SKM-1 (cell line): ENCODE measurements around the gene POMGNT2.
"Not testable (repeated sequence)": the region's sequence is repeated elsewhere in the genome, so short reads cannot be mapped to it uniquely, and the experiment has no call there.

ENCODE experiments used
- DNase-seq: peaks from one replicate; lab custom pipeline; 2025; ENCODE audit not compliant: unreplicated experiment; lab: John Stamatoyannopoulos, UW

Gene POMGNT2

DNA sequence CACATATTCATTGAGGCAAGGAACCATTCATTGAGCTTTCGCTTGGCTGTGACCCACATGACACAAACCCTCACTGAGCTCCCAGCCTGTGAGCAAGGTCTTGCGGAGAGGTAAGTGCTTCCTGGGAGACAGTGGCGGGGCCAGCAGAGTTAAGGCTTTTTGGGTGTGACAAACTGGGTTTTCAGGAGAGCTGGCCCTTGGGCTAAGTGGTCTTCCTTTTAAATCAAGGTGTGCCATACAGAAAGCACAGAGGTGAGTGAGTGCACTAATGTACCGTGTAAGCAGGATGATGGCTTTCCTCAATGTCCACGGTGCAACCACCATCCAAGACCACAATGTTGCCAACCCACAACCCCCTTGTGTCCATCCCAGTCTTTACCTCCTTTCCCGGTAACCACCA lies 28.6 kb downstream of the POMGNT2 start:
- no peak for DNase-seq

DNA sequence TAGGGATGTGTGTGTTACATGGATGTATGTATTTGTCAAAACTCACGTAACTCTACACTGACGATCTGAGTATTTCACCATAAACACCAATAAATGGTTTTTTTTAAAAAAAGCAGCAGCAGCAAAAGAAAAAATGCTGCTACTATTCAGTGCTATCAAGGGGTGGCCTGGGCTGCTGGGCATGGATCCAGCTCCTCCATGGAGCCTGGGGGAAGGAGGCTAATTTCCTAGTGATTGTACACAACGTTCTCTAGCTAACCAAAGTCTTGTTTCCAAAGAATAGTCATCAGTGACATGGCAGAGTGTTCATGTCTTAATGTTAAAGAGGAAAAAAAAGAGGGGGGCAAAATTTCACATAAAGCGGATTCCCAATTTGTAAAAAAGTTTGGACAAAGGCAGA lies 29.0 kb downstream of the POMGNT2 start:
- DNase-seq = no peak

DNA sequence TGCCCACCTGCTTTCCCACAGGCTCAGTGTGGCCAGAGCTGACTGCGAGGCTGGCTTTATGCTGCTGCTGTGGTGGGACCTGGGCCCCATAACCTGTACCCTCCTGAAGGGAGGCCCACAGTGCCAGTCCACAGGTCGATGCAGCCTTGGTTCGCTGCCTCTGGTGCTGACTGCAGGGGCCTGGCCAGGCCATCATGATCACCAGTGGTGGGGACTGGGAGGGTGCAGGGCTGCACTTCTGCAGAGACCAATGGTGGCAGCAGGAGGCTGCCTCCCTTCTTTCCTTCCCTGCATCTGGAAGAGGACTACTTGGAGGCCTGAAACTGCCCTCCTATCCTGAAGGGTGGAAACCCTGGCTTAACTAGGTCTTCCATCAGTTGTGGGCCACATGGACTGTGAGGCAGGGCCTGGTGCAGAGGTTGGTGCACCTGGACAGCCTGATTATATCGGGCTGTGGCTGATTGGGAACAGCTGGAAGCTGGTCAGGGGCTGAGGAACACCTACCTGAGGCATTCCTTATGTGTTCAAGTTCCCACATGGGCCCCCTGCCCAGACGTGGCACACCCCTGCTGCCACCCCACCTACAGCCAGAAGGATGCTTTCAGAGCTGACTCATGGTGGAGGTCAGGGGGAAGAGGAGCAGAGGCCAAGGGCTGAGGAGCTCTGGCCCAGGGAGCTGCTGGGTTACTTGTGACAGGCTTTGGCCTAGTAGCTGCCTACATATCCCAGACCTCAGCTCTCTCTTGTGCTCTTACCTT lies 29.8 kb downstream of the POMGNT2 start:
- DNase-seq = no peak

DNA sequence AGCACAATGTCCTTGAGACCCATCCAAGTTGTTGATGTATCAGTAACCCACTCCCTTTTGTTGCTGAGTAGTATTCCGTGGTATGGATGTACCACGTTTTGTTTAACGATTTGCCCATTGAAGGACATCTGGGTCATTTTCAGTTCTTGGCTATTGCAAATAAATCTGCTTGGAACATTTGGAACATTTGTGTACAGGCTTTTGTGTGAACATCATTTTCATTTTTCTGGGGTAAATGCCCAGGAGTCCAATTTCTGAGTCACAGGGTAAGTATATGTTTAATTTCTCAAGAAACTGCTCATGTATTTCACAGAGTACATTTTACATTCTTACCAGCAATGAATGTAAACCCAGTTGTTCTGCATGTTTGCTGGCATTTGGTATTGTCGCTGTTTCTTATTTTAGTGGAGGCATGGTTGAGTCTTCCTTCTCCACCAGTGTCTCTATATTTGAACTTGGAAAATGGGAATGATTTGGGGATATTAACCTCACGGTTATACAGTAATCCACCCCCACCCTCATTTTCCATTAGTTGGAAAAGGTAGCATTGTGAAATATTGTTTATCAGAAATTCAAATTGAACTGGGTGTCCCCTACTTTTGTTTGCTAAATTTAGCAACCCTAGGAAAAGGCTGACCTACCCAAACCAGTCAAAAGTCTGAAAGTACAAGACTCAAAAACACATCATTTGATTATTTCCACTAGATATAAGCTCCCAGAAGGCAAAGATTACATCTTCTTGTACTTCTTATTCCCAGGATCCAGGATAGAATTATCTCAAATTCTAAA lies 30.8 kb downstream of the POMGNT2 start:
- no peak for DNase-seq

DNA sequence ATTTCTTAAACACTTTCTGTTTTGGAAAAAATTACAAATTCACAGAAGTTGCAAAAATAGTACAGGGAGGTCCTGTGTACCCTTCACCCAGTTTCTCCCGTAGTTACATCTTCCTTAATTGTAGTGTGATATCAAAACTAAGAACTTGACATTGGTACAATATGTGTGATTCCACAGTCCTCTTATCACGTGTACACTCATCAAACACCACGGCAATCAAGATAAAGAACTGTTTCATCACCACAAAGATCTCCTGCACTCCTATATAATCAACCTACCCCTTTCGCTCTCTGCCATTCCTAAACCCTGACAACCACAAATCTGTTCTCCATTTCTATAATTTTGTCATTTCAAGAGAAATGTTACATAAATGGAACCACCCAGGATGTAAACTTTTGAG lies 31.4 kb downstream of the POMGNT2 start:
- DNase-seq = no peak

DNA sequence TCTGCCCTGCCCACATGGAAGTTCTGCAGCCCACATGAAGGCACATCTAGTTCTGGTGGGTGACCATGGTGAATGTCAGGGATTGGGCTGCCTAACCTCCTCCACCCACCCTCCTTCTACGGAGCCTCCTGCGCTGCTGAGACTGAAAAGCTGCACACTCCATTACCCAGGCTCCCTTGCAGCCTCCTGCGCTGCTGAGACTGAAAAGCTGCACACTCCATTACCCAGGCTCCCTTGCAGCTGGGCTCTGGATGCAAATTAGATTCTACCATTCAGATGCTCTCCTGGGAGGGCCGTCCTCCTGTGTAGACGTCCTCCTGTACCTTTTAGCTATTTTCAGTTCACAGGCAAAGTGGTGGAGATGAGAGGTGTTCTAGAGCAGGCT lies 32.1 kb downstream of the POMGNT2 start:
- no peak for DNase-seq

DNA sequence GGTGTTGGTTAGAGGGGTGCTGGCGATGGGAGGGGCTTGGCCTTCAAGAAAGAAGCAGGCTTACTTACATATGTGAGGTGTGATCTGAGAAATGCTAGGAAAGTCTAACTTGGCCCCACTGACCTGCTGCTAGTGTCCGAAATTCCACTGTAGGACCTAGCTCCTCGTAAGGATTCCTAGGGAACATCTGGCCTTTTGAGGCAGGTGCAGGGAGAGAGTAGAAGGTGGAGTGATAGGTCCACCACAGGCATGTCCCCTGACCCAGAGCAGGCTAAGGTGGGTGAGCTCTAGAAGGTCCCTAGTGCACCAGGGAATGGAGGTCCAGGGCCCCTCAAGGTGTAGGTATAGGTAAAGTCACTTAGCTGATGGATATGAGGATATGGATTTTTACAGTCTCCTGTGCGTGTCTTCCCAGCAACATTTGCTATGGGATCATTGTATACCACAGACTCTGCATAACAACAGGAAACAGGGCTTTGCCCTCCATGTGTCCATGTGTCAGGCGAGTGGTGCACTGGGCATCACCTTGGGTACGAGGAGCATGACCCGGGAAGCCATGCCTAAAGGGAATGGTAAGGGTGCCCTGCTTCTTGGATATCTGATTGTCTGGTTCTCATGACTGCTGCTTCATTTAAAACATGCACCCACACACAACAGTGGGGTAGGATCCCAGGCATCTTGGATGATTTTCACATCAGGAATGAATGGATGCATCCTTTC lies 32.6 kb downstream of the POMGNT2 start:
- DNase-seq = no peak

DNA sequence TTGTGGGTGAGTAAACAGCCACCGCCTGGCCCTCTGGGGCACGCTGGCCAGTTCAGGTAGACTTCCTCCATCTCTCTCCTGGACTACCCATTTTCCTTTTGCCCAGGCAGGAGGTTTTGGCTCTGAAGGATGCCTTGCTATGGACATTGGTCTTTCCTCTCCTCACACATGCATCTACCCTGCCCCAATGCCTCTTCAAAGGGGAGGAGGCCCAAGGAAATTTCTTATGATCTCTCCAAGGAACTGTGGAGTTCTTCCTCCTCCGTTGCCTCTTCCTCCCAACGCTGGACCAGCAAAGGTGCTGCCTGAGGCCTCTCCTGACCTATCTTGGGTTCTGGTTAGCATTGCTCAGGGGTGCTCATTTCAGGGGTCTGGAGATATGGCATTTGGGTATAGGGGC lies 33.5 kb downstream of the POMGNT2 start:
- DNase-seq = no peak

DNA sequence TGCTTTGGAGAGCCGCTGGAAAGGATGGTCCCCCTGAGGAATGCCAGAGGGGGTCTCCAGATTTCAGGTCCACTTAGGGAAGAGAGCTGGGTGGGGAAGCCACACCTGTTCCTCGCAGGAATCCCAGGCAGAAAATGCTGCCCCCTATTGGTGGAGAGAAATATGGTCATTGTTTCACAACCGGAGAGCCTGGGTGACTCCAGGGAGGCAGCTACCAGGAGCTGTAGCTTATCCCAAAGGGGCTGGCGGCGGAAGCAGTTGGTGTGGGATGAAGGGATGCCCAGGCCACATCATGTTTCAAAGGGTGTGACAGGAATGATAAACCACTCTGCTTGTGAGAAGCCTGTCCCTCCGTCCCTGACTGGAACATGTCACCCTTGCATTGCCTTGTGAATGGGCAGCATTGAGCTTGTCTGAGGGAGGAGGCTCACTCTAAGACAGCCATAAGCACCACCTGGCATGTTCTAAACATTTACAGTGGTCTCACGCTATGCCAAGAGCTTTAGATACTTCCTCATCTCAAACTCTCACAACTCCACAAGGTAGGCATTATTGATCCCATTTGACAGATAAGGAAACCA lies 34.5 kb downstream of the POMGNT2 start:
- no peak for DNase-seq

DNA sequence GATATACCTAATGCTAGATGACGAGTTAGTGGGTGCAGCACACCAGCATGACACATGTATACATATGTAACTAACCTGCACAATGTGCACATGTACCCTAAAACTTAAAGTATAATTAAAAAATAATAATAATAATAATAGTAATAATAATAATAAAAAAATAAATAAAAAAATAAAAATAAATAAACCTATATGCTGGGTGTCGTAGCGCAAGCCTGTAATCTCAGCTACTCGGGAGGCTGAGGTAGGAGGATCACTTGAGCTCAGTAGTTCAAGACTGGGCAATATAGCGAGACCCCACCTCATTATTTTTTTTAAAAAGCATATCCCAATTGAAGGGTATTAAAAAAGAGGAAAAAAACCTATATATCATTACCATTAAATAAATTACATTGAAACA lies 35.2 kb downstream of the POMGNT2 start:
- not testable (repeated sequence) for DNase-seq

DNA sequence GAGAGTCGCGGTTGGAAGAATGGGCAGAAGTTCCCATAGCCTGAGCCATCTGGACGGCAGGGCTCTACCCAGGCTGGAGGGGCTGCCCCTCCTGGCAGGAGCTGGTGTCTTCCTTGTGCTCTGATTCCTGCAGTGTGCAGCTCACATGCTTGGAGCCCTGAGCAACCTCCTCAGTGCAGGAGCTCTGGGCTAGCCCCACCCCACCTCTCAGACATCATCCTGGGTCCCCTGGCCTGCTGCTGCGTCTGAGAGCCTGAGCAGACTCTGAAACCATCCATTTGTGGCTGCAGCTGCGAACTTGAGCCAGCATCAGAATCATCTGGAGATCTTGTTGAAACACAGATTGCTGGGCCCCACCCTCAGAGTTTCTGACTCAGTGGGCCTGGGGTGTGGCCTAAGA lies 42.8 kb downstream of the POMGNT2 start:
- no peak for DNase-seq

DNA sequence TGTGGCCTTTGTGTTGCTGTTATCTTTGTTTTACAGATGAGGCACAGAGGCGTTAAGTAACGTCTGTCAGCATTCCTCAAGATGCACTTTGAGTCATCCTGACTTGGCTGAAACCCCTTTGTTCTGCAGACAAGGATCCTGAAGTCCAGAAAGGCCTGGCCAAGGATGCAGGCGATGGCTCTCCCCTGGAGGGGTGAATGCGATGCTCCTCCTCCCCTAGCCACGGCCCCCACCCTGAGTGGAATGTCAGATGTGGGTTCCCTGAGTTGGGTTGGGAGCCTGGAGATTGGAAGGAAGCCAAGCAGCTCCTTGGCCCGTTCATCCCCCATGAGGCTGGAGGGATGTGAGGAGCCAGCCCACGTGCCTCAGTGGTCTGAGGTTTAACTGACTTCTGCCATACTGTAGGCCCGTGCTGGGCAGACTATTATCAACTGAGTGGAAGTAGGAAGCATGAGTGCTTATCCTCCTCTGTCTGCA lies 43.3 kb downstream of the POMGNT2 start:
- DNase-seq = no peak

DNA sequence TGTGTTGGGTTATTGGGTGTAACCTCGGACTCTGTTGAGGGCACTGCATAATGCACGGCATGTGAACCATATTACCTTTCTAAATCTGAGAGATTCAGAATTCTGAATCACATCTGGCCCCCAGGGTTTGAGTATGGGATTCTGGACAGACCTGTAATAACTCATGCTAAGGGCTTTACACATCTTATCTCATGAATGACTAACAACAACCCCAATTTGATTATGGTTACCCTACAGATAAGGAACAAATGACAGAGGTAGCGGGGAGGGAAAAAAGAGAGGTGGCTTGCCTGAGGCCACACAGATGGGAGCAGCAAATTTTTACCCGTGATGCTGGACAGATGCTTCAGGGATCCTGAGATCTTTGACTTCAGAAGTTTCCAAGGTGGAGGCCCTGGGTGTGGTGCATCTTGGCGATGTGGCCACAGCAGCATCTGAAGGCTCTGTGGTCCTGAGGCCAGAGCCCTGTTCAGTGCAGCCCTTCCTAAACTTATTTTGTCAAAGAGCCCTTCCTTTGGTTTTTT lies 43.8 kb downstream of the POMGNT2 start:
- no peak for DNase-seq

DNA sequence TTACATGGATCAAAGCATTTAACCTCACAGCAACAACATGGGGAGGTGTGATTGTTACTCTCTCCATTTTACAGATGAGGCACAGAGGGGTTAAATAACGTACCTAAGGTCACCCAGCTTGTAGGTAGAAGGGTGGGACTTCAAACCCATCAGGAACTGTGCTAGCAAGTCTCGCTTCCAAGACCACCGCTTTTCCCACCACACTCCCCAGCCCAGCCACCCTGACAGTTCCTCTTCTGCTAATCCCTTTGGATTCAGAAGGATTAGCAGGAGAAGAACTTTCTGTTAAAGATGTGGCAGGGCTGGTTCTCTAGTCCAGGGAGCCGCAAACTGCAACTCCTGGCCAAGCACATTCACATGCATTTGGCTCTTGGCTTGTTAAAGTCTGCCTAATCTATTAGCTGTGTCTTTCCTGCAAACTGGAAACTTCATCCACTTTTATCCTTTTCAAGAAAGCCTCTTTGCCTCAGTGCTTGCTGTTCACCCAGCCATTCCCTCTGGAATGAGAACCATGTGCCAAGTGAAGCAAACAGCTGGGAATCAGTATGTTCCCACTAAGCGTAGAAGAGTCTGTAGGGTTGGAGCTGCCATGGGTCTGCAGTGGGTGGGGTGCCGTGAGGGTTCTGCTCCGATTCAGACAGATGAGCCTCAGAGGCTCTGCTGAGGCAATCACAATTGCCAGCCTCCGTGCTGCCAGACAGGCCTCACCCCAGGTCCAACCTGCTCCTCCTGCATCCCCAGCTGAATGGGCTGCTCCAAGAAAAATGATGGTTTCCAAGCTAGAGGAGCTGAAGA lies 44.6 kb downstream of the POMGNT2 start:
- no peak for DNase-seq

DNA sequence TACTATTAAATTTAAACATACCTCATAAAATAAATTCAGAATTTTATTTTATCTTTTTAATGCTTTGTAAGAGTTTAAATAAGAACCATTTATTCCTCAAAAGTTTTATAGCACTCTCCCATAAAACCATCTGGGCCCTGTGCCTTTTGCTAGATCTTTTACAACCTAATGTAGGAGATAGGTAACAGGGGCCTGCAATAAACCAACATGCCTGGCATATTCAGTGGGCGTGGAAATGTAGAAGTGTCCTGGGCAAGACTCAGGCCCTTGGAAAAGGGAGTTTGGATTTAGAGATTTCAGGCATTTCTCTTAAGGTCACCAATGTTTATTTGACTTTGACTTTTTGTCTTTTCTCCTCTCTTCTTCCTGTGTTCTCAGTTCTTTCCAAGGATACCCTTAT lies 46.4 kb downstream of the POMGNT2 start:
- DNase-seq = no peak

DNA sequence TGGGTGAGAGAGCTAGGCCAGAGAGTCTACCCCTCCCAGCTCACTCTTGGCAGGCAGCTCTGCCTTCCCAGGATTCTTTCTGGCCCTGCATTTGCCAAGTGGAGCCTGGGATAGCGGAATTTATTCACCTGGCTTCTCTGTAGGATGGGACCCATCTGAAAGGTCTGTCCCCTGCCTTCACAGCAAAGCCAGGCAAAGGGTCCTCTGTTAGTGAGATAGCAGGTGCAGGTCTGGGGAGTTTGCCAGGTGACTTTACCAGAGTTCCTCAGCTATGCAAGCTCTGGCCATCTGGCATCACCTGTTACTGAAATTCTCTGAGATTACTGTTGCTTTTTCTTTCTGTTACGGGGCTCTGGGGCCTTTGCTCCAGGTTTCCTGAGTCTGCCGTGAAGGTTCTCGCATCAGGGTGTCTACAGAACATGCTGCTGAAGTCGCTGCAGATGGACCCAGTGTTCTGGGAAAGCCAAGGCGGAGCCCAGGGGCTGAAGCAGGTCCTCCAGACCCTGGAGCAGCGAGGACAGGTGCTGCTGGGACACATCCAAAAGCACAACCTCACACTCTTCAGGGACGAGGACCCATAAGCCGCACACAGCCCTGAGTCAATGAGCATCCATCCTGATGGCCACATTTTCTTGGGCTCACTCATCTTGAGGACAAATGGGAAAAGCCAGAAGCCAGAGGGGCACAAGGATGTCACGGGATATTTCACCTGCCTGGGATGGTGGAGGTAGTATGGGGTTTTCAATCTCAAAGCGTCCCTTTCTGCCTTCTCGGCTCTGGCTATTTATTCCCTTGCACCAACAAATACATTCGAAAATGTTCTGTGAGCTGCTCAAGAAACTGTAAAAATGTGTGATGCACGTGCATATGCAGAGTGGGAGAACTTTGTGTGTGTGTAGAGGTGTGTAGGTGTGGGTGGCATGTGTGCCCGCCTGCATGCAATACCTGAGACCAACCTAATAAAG lies 49.8 kb downstream of the POMGNT2 start:
- no peak for DNase-seq

DNA sequence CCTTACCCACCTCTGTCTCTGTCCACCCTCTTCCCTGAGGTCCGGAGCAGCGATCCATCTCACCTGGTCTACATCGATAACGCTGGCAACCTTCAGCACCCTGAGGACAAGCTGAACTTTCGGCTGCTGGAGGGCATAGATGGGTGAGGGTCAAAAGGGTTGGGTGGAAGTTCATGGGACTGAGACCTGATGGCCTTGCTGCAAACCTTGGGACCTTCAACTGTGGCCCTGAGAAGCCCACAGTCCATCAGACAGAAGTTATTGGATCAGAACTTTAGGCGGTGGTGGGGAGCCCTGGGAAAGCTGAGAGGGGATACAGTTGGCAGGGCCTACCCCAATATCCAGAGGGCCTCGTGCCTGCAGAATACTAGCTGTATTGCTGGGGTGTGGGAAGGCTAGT lies 50.5 kb downstream of the POMGNT2 start:
- no peak for DNase-seq

DNA sequence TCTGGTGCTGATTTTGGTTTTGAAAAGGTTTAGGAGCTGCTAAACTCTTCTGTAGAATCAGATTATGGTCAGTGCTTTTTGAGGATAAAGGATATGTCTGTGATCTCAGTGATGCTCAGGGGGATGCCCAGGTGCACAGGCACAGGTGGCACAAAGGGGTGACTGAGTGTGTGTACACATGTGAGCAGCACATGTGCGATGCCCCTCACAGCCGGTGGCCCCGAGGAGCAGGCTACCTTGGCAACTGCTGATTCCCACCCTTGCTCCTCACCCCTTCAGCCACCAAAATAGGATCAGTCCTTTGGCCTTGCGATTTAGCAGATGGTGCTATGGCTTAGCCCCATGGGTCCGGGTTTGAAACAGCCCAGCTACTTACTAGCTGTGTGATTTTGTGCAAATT lies 51.1 kb downstream of the POMGNT2 start:
- DNase-seq = no peak

DNA sequence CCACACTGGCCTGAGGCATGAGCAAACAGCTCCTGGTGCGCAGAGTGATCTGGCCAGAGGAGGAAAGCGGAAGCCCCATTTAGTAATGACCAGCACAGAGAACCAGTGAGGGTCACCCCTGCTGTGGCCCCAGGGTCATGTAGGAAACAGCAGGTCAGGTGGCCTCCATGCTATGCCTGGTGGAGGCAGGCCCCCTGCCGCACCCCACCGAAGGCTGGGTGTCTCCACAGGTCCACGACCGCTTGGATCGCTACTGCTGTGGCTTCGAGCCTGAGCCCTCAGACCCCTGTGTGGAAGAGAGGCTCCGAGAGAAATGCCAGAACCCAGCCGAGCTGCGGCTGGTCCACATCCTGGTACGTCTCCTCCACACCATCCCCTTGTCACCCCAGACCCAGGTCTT lies 52.6 kb downstream of the POMGNT2 start:
- DNase-seq = no peak
